HG03354 (cell line): ENCODE results near the gene SLC30A3.
"Not testable (repeated sequence)": the region's sequence is repeated elsewhere in the genome, so short reads cannot be mapped to it uniquely, and the experiment has no call there.

Experiments used
- ATAC-seq: cut with Tn5 transposase; IDR thresholded peaks from one replicate; pipeline ENCODE4 v1.9.1; 2021; ENCODE audit warnings: mild to moderate bottlenecking; ENCODE audit not compliant: unreplicated experiment, poor library complexity, severe bottlenecking

Gene SLC30A3

DNA sequence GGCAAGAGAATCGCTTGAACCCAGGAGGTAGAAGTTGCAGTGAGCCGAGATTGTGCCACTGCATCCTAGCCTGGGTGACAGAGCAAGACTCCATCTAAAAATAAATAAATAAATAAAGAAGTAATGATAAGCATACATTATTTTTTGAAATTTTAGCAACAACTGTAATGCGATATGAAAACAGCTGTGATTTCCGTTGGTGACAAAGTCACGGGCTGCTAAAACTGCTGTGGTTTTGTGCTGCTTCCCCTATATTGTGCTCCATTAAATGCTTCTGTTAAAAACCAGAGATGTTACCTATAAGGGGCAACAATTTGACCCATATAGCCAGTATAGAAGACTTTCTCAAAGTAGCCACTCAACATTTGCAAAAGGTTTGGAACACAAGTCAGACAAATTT is 27.7 kb upstream of the SLC30A3 start:
- ATAC-seq = no peak

DNA sequence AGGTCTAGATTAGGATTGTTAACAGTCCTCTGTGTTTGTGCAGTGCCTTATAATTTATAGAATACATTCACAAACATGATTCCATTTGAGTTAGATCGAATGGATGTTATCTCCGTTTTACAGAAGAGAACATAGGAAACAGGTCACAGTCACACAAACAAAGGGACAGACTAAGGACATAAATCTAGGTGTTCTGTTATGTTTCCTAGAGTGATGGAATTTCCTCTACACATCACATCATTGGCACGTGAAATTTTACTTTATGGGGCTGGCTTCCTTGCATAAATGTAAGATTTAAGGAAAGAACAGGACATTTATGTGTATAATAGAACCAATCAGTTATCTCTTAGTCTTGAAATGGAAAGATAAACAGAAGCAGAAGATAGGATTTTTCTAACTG is 25.8 kb upstream of the SLC30A3 start:
- no peak for ATAC-seq

DNA sequence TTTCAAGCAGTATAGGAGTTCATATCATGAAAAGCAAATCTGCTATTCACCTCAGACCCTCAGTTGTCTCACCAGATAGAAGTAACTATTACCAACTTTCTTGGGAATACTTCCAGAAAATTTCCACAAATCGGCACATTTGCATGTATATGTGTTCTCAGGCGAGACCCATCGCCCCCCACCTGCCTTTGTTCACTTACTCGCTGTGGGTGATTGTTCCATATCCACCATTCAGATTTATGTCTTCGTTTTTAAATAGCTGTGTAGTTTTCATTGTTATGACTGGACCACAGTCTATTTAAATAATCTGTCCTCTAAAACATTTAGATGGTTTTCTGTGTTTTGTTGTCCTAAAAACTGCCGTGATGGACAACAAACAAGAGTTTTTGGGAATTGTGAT is 22.6 kb upstream of the SLC30A3 start:
- ATAC-seq = no peak

DNA sequence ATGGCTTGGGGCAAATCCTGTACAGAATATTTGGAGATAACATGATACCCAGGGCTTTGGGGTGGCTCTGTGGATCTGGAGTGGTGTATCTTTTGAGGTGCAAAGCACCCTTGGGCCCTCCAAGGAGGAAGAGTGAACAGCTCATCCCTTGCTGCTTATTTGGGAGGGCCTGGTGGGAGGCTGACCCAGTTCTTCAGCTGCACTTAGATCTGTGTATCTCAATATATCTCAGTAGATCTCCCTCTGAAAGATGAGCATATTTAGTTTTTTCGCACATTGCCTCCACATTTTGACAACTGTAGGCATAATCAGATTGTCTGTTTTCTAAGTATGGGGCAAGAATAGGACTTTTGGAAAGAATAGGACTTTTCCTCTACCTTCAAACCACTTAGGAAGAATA is 22.1 kb upstream of the SLC30A3 start:
- no peak for ATAC-seq

DNA sequence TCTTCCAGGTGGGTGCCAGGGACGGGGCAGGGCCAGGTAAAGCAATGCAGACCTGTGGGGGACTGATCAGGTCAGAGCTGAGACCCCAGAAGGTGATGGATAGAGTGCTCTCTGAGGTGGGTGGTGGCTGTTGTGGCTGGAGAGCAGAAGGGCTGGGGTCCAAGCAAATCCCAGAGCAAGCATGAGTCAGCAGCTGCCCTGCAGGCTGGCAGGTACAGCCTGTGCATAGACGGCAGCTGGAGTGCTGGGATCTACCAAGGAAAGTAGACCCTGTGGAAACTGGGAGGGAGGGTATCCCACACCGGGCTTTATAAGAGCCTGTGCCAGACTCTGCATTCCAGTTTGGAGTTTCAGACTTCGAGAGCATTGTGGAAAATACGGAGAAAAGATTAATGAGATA is 20.0 kb upstream of the SLC30A3 start:
- no peak for ATAC-seq

DNA sequence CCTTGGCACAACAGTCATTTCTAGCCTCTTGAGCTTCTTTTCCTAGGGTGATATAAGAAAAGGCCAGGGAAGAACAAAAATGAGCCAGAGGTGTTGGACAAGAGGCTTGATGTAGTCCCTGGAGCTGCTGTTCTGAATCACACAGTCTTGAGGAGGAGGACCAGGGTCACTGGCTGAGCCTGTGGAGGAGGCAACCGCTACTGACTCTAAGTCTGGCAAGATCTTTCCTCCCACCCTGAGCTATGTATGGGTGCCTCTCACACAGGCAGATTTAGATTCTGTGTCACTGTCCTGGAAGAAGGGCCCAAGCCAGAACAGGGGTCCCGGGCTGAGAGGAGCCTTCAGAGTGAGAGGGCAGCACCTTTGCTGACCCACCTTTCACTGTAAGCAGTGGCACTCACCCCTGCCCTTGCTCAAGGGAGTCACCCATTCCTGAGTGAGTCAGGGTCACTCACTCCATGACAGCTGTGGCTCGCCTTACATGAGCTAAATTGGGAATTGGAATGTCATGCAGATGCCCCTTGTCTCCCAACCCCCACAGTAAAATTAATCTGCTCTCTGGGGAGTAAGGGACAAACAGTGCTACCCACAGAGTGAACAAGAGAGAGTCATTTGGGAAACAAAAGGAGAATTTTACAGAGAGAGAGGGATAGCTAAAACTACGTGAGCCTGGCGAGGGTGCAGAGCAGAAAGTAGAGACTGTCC is 19.2 kb upstream of the SLC30A3 start, which contains the start of gene TRIM54:
Gene TRIM54 (plus strand): TSS at position 575 of the 705 bp plus-strand sequence. CDS start 303 bp downstream, outside the sequence.
- ATAC-seq = no peak

DNA sequence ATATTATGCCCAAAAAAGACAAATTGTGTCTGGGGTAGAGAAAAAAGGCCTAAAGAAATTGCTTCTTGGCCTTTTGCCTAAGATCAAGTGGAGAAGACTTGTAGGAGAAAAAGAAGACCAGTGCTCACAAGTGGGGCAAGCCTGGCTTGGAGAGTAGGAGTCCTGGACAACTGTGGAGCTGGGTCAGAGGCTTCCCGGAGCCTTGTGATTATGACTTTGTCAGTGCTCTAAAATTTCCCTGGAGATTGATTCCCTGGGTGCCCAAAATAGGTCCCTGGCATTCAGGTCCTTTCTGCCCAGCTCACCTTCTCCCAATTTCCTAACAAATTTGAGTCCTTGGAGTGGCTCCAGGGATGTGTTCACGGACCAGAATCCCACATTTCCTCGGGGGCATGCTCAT is 18.6 kb upstream of the SLC30A3 start:
- ATAC-seq = no peak

DNA sequence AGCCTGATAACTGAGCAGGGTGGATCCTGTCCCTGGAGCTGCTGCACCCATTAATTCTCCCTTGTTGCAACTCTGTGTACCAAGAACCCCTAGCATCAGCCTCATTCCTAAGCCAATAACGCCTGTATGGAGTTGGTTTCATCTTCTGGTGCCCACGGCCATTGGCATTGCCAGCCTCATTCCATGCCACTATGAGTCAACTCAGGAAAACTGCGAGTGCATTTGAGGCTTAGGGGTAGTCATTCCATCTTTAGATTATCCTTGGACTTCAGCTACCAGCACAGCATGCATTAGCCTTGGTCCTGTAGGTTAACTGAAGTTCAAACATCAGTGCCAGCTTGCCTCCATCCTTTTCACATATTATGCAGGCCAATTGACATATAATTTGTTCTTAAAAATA is 18.0 kb upstream of the SLC30A3 start:
- no peak for ATAC-seq

DNA sequence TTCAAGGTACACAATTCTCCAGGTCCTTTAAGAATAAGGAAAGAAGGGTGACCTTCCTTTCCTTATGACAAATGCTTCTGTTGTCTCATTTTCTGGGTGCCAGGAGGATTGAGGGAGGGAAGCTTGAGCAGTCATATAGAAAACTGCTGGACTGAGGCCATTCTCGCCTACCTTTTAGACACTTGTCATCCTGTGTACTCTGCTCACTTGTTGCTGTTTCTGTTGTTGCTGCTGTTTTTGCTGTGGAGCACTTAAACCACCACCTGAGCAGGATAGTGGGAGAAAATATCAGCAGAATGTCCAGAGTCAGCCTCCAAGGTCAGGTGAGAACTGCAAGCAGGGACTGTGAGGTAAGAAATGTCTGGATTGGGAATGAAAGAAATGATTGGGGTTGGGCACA is 15.2 kb upstream of the SLC30A3 start:
- no peak for ATAC-seq

DNA sequence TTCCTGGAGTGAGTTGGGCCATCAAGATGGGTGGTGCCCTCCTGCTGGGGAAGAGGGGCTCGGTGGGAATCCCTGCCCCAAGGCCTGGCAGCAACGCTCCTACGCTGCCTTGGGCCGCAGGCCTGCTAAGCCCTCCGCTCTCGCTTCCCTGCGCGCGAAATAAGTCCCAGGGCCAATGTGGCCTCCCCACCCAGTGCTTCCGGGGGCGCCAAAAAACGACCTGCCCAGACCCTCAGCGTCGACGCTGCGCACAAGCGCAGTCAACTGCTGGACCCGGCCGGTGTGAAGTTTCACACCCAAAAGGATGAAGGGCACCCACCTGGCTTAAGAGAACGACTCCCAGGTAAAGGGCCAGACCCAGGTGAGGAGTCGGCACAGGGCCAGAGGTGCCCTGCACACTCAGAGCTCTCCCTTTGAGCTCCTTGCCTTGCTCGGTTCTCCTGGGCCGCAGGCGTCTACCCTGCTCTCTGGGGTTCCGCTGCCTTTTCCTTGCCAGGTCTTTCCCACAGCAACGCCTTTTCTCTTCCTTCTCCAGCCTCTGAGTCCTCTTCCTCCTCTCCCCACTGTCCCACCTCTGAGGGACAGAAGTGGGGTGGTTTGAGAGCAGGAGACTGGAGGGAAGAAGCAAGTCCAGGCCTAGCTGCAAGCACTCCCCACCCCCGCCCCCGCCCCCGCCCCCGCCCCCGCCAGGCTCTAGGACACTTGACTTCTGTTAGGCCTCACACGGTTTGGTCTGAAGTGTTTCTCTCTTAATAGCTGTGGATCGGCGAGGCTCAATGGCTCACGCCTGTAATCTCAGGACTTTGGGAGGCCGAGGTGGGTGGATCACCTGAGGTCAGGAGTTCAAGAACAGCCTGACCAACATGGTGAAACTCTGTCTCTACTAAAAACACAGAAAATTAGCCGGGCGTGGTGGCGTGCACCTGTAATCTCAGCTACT is 12.6 kb upstream of the SLC30A3 start, which contains the start of gene DNAJC5G:
Gene DNAJC5G (plus strand): TSS at position 223 of the 940 bp plus-strand sequence. CDS start 1,296 bp downstream, outside the sequence.
- ATAC-seq = no peak

DNA sequence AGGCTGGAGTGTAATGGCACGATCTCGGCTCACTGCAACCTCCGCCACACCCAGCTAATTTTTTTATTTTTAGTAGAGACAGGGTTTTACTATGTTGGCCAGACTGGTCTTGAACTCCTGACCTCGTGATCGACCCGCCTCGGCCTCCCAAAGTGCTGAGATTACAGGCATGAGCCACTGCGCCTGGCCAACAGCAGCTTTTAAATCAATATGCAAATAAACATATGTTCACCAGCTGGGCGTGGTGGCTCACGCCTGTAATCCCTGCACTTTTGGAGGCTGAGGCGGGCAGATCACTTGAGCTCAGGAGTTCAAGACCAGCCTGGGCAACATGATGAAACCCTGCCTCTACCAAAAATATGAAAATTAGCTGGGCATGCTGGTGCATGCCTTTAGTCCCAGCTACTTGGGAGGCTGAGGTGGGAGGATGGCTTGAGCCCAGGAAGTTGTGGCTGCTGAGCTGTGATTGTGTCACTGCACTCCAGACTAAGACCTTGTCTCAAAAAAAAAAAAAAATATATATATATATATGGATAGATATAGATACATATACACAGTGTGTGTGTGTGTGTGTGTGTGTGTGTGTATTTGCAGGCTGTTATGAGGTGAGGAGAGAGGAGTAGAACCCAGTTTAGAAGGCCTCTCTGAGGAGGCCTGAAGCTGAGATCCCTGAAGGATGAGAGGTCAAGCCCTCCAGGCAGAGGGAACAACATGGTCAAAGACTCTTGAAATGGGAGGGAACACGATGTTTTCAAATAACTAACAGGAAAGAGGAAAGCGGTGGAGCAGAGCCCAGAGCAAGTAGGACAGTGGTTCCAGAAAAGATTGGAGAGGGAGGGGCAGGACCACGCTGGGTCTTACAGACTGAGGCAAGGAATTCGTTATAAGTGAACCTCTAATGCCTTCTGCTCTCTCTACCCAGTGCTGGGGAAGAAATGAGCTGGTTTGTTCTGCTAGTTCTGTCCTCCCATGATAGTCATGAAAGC is 10.0 kb upstream of the SLC30A3 start:
- not testable (repeated sequence) for ATAC-seq

DNA sequence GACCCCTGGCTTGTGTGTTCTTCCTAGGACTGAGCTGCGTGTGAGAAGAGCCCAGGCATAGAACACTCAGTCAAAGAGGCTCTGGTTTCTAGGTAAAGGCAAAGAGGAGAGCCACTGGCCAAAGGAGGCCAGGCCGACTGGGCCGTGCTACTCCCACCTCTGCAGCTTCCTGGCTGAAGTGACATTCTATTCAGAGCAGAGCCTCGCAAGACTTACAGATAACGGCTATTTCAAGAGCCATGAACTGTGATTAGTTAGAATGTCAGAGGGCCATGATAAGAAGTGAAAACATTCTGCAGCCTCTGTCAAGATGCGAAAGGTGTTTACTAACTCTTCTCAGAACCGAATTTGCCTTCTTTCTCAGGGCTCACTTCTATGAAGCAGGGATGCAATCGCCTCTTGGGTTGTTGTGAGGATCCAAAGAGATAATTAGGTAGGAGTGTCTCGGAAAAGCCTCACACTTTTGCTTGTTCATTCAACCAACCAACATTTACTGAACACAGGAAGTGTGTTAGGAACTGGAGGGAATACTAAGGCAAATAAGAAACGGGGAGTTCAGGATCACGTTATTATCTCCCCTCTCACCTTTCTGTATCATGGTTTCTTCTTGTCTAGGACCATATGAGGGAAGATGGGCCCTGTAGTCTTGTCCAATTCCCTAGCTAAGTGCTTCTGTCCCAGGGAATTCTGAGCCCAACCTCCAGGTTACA is 8.9 kb upstream of the SLC30A3 start:
- ATAC-seq = no peak

DNA sequence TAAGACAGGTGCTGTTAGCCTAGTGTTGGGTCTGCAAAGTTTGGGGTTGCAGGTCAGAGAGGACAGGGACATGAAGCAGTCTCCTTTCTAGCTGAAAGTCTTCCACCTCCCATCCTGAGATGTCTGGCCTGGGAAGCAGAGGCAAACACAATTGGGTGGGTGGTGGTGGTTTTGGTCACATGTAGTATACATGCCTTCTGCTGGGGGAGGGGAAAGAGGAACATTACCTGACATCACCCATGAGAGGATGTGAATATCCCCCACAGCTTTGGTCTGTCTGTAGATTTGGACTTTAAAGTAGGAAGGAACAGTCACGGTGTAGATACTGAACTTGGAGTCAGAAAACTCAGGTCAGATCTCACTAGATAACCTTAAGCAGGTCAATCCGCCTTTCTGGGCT is 7.8 kb upstream of the SLC30A3 start:
- no peak for ATAC-seq

DNA sequence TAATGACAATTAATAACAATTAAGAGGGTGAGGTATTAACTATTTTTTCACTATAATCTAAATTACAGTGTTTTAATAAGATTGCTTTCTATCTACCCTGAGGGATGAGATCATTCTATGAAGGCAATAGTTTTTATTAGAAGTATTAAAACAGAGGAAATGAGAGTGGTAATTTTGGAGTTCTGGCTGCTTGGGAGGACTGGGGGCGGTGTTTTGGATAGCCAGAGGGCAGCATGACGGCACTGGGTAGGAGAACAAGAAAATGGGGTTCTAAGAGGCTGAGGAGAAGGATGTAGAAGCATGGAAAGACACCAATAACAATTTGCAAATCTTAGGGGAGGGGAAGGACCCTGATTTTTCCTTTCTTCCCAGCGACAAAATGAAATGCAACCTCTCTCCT is 7.3 kb upstream of the SLC30A3 start:
- ATAC-seq = no peak

DNA sequence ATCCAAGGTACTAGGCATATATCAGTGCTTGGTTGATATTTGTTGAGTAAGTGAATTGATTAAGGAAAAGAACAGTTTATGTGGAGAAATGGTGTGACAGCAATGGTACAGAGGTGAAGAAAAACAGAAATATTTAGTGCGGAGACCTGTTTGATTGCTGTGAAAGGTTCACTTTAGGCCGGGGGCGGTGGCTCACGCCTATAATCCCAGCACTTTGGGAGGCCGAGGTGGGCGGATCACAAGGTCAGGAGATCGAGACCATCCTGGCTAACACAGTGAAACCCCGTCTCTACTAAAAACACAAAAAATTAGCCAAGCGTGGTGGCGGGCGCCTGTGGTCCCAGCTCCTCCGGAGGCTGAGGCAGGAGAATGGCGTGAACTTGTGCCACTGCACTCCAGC is 5.4 kb upstream of the SLC30A3 start:
- ATAC-seq = not testable (repeated sequence)

DNA sequence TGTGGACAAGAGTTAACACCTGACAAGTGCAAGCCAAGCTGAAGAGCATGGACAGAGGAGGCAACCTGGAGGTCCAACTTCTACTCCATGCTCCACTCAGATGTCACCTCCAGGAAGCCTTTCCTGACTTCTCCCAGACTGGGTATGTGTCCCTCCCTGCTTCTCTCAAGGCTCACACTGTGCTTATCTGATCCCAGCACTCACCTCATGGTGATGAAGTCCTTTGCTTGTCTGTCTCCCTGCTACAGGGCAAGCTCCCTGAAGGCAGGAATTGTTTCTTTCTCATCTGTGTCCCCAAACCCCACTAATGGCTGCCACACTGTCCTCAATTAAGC is 2.7 kb upstream of the SLC30A3 start:
- no peak for ATAC-seq

DNA sequence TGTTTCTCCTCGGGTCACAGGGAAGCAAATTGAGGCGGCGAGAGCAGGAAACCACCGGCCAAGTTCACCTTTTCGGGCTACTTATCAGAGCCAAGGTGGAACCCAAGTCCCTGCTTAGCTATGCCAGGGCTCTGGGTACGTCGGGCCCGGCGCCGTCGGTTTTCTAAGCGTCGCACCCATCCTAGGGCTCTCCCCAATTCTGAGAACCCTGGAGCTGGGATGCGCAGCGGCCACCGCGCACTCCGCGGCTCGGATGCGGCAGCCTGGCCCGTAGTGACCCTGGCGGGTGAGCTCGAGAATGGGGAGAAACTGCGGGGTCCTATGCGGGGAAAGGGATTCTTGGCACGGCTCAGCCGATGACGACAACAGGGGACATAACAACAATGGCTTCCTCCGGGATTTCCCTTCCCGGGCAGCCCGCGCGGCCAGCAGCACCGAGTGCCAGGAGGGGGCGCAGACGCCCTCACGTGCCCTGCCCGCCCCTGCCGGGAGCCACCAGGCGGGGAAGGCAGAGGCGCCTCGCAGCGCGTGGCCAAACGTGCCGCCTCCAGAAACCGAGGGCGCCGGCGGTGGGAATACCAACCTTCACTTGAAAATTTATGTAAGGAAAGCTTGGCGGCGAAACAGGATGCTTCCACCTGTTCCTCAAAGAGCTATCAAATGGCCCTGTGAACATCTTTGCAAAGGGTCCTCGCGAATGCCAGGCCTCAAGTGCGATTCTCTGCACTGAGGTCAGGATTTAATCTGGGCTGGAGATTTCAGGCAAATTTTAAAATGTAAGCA is 2.1 kb upstream of the SLC30A3 start:
- ATAC-seq = no peak

DNA sequence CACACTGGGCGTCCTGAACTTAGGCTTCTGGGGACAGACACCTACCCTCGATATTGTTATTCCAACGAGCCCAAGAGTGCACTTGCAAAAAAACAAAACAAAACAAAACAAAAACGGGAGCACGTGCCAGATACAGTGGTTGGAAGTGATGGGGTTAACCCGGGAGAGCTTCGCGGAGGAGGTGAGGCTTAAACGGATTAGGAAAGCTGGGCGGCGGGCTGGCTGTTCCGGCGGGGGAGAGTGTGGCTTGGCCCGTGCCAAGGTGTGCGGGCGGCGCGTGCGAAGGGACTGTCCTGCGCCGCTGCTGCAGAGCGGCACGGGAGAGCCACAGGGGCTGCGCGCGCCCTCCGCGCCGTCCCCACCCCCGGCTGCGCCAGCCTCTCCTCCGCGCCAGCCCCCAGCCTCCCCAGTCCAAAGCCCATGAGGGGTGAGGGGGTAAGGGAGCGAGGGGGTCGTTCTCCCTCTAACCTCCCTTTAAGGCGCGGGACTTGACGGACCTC is 1.5 kb upstream of the SLC30A3 start:
- no peak for ATAC-seq
